ENCODE measurements around the gene NKX2-3. TPM values are rescaled to one million over a fixed set of nuclear protein-coding genes. Genes with fewer than 3 reads are reported as not detected.

NKX2-3 gene
- not detected in 2 replicates for total RNA-seq

DNA sequence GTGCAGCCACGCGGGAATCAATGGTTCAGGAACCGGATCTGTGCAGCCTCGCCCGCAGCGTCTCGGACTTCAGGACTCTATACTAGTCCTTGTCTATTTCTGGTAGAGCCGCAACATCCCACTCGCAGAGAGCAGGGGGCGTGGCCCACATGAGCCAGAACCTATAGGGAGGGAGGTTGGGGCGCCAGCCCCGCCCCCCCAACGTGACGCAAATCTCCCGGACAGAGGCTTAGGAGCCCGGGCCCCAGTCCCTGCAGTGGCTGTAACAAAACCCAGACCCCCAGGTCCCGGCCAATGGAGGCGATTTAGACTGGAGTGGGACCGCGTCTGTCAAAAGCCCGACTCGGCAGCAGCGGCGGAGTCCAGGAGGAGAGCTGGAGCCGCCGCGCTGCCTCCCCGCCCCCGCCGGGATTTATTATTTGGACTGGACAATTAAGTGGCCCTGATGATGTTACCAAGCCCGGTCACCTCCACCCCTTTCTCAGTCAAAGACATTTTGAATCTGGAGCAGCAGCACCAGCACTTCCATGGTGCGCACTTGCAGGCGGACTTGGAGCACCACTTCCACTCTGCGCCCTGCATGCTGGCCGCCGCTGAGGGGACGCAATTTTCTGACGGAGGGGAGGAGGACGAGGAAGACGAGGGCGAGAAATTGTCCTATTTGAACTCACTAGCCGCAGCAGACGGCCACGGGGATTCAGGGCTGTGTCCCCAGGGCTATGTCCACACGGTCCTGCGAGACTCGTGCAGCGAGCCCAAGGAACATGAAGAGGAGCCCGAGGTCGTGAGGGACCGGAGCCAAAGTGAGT lies at the start of gene NKX2-3:
Gene NKX2-3, plus strand, starts transcription at position 256 of the 809 bp plus-strand sequence. Its CDS starts 190 bp downstream, at position 446.

Other genes starting within 250 kb of the NKX2-3 start
- 0.11 and 0.13 TPM in 2 replicates for gene CNNM1, start 203.6 kb upstream of the NKX2-3 start, total RNA-seq
- gene GOT1, start 102.3 kb upstream of the NKX2-3 start, total RNA-seq, result 14.9 and 17.6 TPM in 2 replicates
- gene SLC25A28, start 87.5 kb downstream of the NKX2-3 start, total RNA-seq, result 24.3 and 24.5 TPM in 2 replicates
- gene ENTPD7, start 126.6 kb downstream of the NKX2-3 start, total RNA-seq, result 29.4 and 46.0 TPM in 2 replicates
- gene COX15, start 199.2 kb downstream of the NKX2-3 start, total RNA-seq, result 32.3 and 42.4 TPM in 2 replicates
- gene CUTC, start 199.3 kb downstream of the NKX2-3 start, total RNA-seq, result 16.6 and 26.2 TPM in 2 replicates
- 0.97 and 1.6 TPM in 2 replicates for gene ABCC2, start 249.7 kb downstream of the NKX2-3 start, total RNA-seq

Data from articular chondrocyte of knee joint (primary cell).